Posterior cingulate gyrus (tissue), 11 donors: ENCODE measurements around the gene RAB4B.
A peak's percentile ranks its signal among the peaks of the same experiment; 100 is the strongest.
"Not testable (repeated sequence)": the region's sequence is repeated elsewhere in the genome, so short reads cannot be mapped to it uniquely, and the experiment has no call there.

Experiments
- DNase-seq, 10 donors: peaks; one replicate each; pipeline versions ENCODE4 v3.0.0 to v3.0.0-alpha.2; 2020 to 2021; ENCODE audit warnings: mixed read lengths in 3 of 10
- intact Hi-C: fragments of 100-400 bp; cut with DNase I; formaldehyde crosslinking; loops from one replicate; pipeline ENCODE4 v1.15.1; 2023

The RAB4B gene

GRCh38 chr19:40750058-40750873, 27.8 kb upstream of the RAB4B start, which contains the start of gene ACTMAP:
ACTMAP (minus strand) TSS chr19:40750477; CDS start chr19:40749803, 674 bp downstream.
- DNase-seq = peak; percentile 100
- intact Hi-C loops = loop anchor here (2.0 kb wide), 1 partner anchor 33 kb away; the partner anchor contains the start of genes COQ8B and ITPKC

GRCh38 chr19:40750874-40751537, 27.0 kb upstream of the RAB4B start, which contains the start of gene SNRPA:
SNRPA (plus strand) TSS chr19:40751203; CDS start chr19:40751409, 206 bp downstream.
- peak; percentile 95 to 99 (median 97) for DNase-seq
- intact Hi-C loops = loop anchor here (1.0 to 2.0 kb wide), 2 partner anchors 34 to 48 kb away; partner anchors contain the start of genes COQ8B, EGLN2 and ITPKC

GRCh38 chr19:40752257-40752781, 25.7 kb upstream of the RAB4B start:
- intact Hi-C loops = no loop called here
- no peak for DNase-seq

- intact Hi-C loops = no loop called here
- DNase-seq = peak in 1 of 10 donors; percentile 32
Observed at GRCh38 chr19:40754611-40755247, 23.3 kb upstream of the RAB4B start.

- intact Hi-C loops = no loop called here
- DNase-seq = no peak
Observed at GRCh38 chr19:40755248-40755624, 22.8 kb upstream of the RAB4B start.

GRCh38 chr19:40755791-40756190, 22.3 kb upstream of the RAB4B start:
- no peak for DNase-seq
- intact Hi-C loops = no loop called here

- intact Hi-C loops = no loop called here
- no peak for DNase-seq
Observed at GRCh38 chr19:40756502-40757110, 21.4 kb upstream of the RAB4B start.

- intact Hi-C loops = no loop called here
- no peak for DNase-seq
Observed at GRCh38 chr19:40758491-40758890, 19.6 kb upstream of the RAB4B start.

- intact Hi-C loops = no loop called here
- DNase-seq = no peak
Observed at GRCh38 chr19:40759352-40759751, 18.7 kb upstream of the RAB4B start.

GRCh38 chr19:40762754-40763470, 15.1 kb upstream of the RAB4B start:
- intact Hi-C loops = no loop called here
- no peak for DNase-seq

GRCh38 chr19:40763526-40763925, 14.5 kb upstream of the RAB4B start:
- intact Hi-C loops = no loop called here
- DNase-seq = no peak

GRCh38 chr19:40763963-40764362, 14.1 kb upstream of the RAB4B start:
- no peak for DNase-seq
- intact Hi-C loops = no loop called here

- intact Hi-C loops, DNase-seq: not testable (repeated sequence)
Observed at GRCh38 chr19:40766385-40766784, 11.7 kb upstream of the RAB4B start.

- intact Hi-C loops = no loop called here
- no peak for DNase-seq
Observed at GRCh38 chr19:40768869-40769268, 9.2 kb upstream of the RAB4B start.

GRCh38 chr19:40771101-40771862, 6.8 kb upstream of the RAB4B start:
- intact Hi-C loops = not testable (repeated sequence)

GRCh38 chr19:40774916-40775631, 3.0 kb upstream of the RAB4B start, which contains the start of gene MIA:
MIA (plus strand) TSS chr19:40775521; CDS start chr19:40775543, 22 bp downstream.
- no peak for DNase-seq
- intact Hi-C loops = no loop called here

More at GRCh38 chr19:40771101-40771862, 6.8 kb upstream of the RAB4B start:
- not testable (repeated sequence) for DNase-seq

GRCh38 chr19:40775632-40776022, 2.4 kb upstream of the RAB4B start:
- intact Hi-C loops = no loop called here
- DNase-seq = no peak

- DNase-seq = no peak
- intact Hi-C loops = no loop called here
Observed at GRCh38 chr19:40776364-40776763, 1.7 kb upstream of the RAB4B start.
